ENCODE data around the gene ITFG2.
A peak's percentile ranks its signal among the peaks of the same experiment; 100 is the strongest.

The ITFG2 gene

DNA sequence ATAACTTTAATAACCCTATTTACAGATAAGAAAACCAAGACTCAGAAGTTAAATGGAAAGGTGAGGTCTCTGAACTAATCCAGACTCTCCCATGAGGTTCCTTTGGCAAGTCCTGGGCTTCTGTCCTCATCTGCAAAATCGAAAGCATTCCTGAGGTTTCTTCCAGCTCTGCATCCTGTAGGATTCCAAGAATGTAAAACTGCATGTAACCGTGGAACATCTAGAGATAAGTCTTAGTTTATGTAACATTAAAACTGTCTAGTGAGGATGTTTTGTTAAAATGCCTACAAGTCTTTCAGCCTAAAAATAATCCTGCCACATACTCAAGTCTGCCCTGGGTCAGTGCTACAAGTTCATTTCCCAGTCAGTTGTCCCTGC lies 7.3 kb upstream of the ITFG2 start:
- TF ChIP-seq, protein P1, sequence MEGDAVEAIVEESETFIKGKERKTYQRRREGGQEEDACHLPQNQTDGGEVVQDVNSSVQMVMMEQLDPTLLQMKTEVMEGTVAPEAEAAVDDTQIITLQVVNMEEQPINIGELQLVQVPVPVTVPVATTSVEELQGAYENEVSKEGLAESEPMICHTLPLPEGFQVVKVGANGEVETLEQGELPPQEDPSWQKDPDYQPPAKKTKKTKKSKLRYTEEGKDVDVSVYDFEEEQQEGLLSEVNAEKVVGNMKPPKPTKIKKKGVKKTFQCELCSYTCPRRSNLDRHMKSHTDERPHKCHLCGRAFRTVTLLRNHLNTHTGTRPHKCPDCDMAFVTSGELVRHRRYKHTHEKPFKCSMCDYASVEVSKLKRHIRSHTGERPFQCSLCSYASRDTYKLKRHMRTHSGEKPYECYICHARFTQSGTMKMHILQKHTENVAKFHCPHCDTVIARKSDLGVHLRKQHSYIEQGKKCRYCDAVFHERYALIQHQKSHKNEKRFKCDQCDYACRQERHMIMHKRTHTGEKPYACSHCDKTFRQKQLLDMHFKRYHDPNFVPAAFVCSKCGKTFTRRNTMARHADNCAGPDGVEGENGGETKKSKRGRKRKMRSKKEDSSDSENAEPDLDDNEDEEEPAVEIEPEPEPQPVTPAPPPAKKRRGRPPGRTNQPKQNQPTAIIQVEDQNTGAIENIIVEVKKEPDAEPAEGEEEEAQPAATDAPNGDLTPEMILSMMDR (IDR thresholded peaks at IDR 0.05; ENCODE audit: low read depth, low read length) = no peak
- H3K4me3 ChIP-seq (ENCODE audit: low read depth, low read length) = no peak overlapping the region

DNA sequence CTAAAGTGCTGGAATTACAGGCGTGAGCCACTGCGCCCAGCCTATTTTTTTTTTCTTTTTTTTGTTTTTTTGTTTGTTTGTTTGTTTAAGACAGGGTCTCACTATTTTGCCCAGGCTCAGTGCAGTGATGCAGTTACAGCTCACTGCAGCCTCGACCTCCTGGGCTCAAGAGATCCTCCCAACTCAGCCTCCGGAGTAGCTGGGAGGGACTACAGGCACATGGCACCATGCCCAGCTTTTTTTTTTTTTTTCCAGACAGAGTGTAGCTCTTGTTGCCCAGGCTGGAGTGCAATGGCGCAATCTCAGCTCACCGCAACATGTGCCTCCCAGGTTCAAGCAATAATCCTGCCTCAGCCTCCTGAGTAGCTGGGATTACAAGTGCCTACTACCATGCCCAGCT lies 5.8 kb upstream of the ITFG2 start:
- H3K4me3 ChIP-seq (ENCODE audit: low read depth, low read length) = no peak overlapping the region
- TF ChIP-seq, protein P1 (IDR thresholded peaks at IDR 0.05; ENCODE audit: low read depth, low read length) = no peak

DNA sequence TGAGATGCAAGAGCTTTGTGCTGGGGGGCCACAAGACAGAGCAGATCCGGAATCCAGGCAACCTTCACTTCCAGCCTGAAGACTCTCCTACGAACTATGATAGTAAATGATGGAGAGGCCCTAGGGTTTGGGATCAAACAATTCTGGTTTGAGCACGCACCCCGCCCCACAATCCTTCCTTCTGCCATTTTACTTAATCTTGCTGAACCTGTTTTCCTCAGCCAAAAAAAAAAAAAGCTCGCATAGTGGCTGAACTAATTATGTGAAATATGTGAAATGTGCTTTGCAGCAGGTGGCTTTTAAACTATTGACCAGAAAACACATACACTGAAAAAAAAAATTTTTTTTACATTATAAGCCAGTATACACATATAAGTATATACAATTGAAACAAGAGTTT lies 667 bp upstream of the ITFG2 start:
- TF ChIP-seq, protein P1 (IDR thresholded peaks at IDR 0.05; ENCODE audit: low read depth, low read length) = no peak
- peak overlapping the region; percentile 82 for H3K4me3 ChIP-seq (ENCODE audit: low read depth, low read length)

DNA sequence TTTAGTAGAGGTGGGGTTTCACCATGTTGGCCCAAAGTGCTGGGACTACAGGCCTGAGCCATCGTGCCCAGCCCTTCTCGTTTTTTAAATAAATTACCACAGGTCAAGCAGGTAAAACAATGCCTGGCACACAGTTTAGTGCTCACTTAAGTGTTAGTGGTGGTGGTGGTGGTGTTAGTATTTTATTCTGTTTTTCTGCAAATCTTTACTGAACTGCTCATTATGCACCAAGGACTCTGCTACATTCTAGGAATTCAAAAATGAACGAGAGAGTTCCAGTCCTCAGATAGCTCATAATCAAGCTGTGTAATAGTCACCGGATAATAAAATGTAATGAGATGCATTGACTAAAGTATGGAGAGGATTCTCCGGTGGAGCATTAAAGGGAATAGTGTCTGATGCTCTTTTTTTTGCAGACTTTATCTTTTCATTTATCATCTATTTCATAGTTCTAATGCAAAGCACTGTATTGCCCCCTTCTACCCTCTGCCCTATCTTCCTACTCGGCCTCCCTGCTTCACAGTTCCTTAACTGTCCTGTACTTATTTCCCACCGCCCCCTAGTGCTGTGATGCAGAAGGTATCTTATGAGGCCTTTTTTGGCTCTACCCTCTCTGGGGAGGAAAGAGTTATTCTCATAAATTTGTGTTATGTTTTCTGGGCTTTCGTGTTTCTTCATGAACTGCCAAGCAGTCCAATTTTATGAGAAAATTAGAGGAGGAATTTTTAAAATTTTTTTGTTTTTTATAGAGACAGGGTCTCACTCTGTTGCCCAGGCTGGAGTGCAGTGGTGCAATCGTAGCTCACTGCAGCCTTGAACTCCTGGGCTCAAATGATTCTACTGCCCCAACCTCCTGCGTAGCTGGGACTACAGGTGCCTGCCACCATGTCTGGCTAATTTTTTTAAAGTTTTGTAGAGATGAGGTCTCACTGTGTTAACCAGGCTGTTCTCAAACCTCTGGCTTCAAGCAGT lies 1.0 kb downstream of the ITFG2 start:
- peak overlapping the region; percentile 82 for H3K4me3 ChIP-seq (ENCODE audit: low read depth, low read length)
- TF ChIP-seq, protein P1 (IDR thresholded peaks at IDR 0.05; ENCODE audit: low read depth, low read length) = peak; percentile 58

DNA sequence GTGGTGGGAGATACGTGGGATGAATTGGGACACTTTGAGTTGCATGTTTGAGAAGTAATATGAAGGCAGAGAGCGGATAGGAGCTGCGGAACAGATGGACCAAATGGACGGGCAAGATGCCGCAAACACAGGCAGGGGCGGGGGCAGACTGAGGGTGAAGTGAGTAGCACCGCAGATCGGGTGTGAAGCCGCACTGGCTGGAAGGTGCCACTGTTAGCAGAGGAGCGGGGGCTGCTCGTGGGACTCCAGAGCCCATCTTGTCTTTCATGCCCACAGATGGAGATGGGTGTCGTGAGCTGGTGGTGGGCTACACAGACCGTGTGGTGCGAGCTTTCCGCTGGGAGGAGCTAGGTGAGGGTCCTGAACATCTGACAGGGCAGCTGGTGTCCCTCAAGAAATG lies 7.3 kb downstream of the ITFG2 start:
- H3K4me3 ChIP-seq (ENCODE audit: low read depth, low read length) = no peak overlapping the region
- TF ChIP-seq, protein P1 (IDR thresholded peaks at IDR 0.05; ENCODE audit: low read depth, low read length) = no peak

DNA sequence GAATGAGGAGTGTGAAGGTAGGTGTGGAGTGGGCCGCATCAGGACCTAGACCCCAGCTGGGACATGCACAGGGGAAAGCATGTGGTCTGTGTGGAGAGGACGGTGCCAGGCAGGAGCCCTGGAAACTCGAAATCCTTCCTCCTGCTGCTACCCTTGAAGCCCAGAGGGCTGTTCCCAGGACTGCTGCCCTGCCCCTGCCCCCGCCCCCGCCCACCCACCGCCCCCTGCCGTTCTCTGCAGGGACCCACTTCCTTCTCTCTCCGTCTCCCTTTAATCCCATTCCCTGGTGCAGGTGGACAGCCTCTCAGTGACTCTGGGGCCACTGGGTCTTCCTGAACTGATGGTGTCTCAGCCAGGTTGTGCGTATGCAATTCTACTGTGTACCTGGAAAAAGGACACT lies 8.0 kb downstream of the ITFG2 start:
- TF ChIP-seq, protein P1 (IDR thresholded peaks at IDR 0.05; ENCODE audit: low read depth, low read length) = no peak
- no peak overlapping the region for H3K4me3 ChIP-seq (ENCODE audit: low read depth, low read length)

DNA sequence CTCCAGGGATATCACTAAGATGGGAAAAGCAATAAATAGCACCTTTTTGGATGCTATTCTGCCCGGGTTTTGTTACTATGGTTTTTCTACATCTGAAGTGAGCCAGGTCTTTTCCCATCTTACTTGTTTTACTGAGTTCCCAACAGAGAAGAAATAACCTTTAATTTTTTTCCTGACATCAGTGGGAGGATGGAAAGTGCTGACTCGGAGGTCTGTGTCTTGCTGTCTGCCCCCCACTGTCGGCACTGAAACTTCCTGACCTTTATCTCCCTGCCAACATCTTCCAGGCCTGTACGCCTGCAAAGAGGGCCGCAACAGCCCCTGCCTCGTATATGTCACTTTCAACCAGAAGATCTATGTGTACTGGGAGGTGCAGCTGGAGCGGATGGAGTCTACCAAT lies 11.0 kb downstream of the ITFG2 start:
- no peak overlapping the region for H3K4me3 ChIP-seq (ENCODE audit: low read depth, low read length)
- TF ChIP-seq, protein P1 (IDR thresholded peaks at IDR 0.05; ENCODE audit: low read depth, low read length) = no peak
